ENCODE measurements around the gene ZSWIM6. TPM values are rescaled to one million over a fixed set of nuclear protein-coding genes. Genes with fewer than 3 reads are reported as not detected.

Gene ZSWIM6
- polyA plus RNA-seq, 3 donors = 1.7 to 33.5 (median 2.7) TPM

DNA sequence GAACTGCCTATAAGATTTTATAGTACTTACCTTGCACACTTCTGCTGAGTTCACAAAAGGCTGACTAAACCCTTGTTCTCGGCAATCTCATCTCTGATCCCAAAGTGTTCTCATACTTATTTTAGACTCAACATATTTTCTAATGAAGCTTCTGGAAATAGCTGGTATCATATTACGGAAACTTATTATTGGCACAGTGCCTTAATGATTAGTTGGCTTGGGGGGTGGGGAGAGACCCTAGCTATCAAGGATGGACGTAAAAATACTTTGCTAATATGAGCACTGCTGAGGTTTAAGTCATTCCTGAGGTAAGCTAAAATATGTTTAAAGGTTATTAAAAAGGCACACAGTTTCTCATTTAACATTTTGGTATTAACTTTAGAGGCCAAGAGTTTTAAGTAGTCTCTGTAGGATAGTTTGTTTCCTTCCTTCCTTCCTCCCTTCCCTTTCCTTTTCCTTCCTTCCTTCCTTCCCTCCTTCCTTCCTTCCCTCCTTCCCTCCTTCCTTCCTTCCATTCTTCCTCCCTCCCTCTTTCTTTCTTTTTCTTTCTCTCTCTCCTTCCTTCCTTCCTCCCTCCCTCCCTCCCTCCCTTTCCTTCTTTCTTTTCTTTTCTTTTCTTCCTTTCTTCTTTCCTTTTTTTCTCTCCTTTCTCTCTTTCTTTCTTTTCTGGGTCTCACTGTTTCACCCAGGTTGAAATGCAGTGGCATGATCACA lies 31.5 kb downstream of the ZSWIM6 start:
- Histone ChIP-seq H2AFZ (ENCODE audit: insufficient read depth, low read depth, low read length, poor library complexity, severe bottlenecking) (no peak overlapping the region), H3K36me3 (replicated peaks in 1 of 2; ENCODE audit: control insufficient read depth in 1 of 2, insufficient read depth in 2 of 2, low read length in 2 of 2) (peaks cover 6 to 52% of the 10 kb centered on the region in 2 donors), H3K27me3 (ENCODE audit: control insufficient read depth in 2 of 2, insufficient read depth in 2 of 2, low read length in 2 of 2) (no peaks in the 10 kb centered on the region), H4K20me1 (ENCODE audit: insufficient read depth, low read length) (peaks cover 100% of the 10 kb centered on the region), H3K4me3 (replicated peaks in 1 of 3; ENCODE audit: low read depth in 2 of 3, low read length in 3 of 3) (no peak overlapping the region), H3K4me1 (ENCODE audit: control insufficient read depth in 1 of 2, insufficient read depth in 2 of 2, low read length in 2 of 2) (peaks cover 0 to 4% of the 10 kb centered on the region in 2 donors), H3K27ac (ENCODE audit: low read depth in 1 of 2, low read length in 2 of 2) (no peak overlapping the region), H3K9me3 (replicated peaks in 1 of 2; ENCODE audit: control insufficient read depth in 1 of 2, insufficient read depth in 1 of 2, low read length in 2 of 2) (no peaks in the 10 kb centered on the region), H3K9ac (ENCODE audit: insufficient read depth, low read length, poor library complexity, severe bottlenecking) (no peak overlapping the region), H3K79me2 (ENCODE audit: insufficient read depth, low read length) (peaks cover 97% of the 10 kb centered on the region), H3K4me2 (replicated peaks; ENCODE audit: extremely low read depth, low read length, poor library complexity, severe bottlenecking) (no peak overlapping the region)
- Mint-ChIP-seq H3K4me3 (no peak overlapping the region), H3K27ac (peak overlapping the region in 1 of 7 donors; percentile 8), H3K9me3 (peaks cover 0 to 3% (median 0%) of the 10 kb centered on the region in 7 donors), H3K4me1 (peaks cover 21% of the 10 kb centered on the region), H3K27me3 (ENCODE audit: low read depth in 3 of 3) (peaks cover 0 to 1% (median 0%) of the 10 kb centered on the region in 3 donors), H3K36me3 (peaks cover 26 to 45% of the 10 kb centered on the region in 2 donors)
- intact Hi-C loops (cut with micrococcal nuclease) = no loop called here
- DNase-seq = no peak
- TF ChIP-seq, protein P1, sequence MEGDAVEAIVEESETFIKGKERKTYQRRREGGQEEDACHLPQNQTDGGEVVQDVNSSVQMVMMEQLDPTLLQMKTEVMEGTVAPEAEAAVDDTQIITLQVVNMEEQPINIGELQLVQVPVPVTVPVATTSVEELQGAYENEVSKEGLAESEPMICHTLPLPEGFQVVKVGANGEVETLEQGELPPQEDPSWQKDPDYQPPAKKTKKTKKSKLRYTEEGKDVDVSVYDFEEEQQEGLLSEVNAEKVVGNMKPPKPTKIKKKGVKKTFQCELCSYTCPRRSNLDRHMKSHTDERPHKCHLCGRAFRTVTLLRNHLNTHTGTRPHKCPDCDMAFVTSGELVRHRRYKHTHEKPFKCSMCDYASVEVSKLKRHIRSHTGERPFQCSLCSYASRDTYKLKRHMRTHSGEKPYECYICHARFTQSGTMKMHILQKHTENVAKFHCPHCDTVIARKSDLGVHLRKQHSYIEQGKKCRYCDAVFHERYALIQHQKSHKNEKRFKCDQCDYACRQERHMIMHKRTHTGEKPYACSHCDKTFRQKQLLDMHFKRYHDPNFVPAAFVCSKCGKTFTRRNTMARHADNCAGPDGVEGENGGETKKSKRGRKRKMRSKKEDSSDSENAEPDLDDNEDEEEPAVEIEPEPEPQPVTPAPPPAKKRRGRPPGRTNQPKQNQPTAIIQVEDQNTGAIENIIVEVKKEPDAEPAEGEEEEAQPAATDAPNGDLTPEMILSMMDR (IDR thresholded peaks at IDR 0.05) = no peak
- WGBS (ENCODE audit: insufficient coverage) = no CpG with 5 or more reads among the region's 3 CpGs

DNA sequence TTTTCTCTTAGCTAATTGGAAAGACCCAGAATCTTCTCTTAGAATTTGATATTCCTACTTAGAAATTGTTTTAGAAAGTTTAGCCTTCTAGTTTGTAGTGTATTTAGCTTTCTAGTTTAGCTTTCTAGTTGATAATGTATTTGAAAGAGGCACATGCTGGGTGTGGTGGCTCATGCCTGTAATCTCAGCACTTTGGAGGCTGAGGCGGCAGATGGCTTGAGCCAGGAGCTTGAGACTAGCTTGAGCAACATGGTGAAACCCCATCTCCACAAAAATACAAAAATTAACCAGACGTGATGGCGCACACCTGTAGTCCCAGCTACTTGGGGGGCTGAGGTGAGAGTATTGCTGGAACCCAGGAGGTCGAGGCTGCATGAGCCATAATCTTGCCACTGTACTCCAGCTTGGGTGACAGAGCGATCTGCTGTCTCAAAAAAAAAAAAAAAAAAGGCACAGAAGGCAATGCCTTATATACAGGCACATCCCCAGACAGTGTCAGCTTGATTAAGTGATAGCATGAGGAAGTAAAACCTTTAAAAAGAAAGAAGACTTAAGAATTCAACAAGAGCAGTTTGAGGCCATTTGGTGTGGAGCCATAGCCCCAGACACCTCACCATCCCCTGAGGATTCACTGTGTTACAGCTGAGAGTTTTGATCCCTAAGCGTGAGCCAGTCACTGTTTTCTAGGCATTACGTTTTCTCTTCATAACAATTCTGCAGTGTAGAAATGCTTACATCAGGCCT lies 34.6 kb downstream of the ZSWIM6 start:
- Histone ChIP-seq H3K4me1 (ENCODE audit: control insufficient read depth in 1 of 2, insufficient read depth in 2 of 2, low read length in 2 of 2) (no peaks in the 10 kb centered on the region), H4K20me1 (ENCODE audit: insufficient read depth, low read length) (peaks cover 100% of the 10 kb centered on the region), H3K27ac (ENCODE audit: low read depth in 1 of 2, low read length in 2 of 2) (peak overlapping the region in 1 of 2 donors; percentile 8), H2AFZ (ENCODE audit: insufficient read depth, low read depth, low read length, poor library complexity, severe bottlenecking) (no peak overlapping the region), H3K9me3 (replicated peaks in 1 of 2; ENCODE audit: control insufficient read depth in 1 of 2, insufficient read depth in 1 of 2, low read length in 2 of 2) (no peaks in the 10 kb centered on the region), H3K4me2 (replicated peaks; ENCODE audit: extremely low read depth, low read length, poor library complexity, severe bottlenecking) (no peak overlapping the region), H3K9ac (ENCODE audit: insufficient read depth, low read length, poor library complexity, severe bottlenecking) (no peak overlapping the region), H3K4me3 (replicated peaks in 1 of 3; ENCODE audit: low read depth in 2 of 3, low read length in 3 of 3) (no peak overlapping the region), H3K36me3 (replicated peaks in 1 of 2; ENCODE audit: control insufficient read depth in 1 of 2, insufficient read depth in 2 of 2, low read length in 2 of 2) (peaks cover 6 to 36% of the 10 kb centered on the region in 2 donors), H3K79me2 (ENCODE audit: insufficient read depth, low read length) (peaks cover 97% of the 10 kb centered on the region), H3K27me3 (ENCODE audit: control insufficient read depth in 2 of 2, insufficient read depth in 2 of 2, low read length in 2 of 2) (no peaks in the 10 kb centered on the region)
- intact Hi-C loops (cut with micrococcal nuclease) = no loop called here
- TF ChIP-seq, protein P1 (IDR thresholded peaks at IDR 0.05) = no peak
- Mint-ChIP-seq H3K27ac (peak overlapping the region in 5 of 7 donors; percentile 25 to 58 (median 38)), H3K9me3 (peaks cover 0 to 3% (median 0%) of the 10 kb centered on the region in 7 donors), H3K27me3 (ENCODE audit: low read depth in 3 of 3) (peaks cover 0 to 1% (median 0%) of the 10 kb centered on the region in 3 donors), H3K4me3 (no peak overlapping the region), H3K4me1 (peaks cover 10% of the 10 kb centered on the region), H3K36me3 (peaks cover 24 to 29% of the 10 kb centered on the region in 2 donors)
- DNase-seq = no peak
- no CpG with 5 or more reads among the region's 7 CpGs for WGBS (ENCODE audit: insufficient coverage)
